ENCODE data around the gene ZNF615.
"Not testable (repeated sequence)": the region's sequence is repeated elsewhere in the genome, so short reads cannot be mapped to it uniquely, and the experiment has no call there.

DNA sequence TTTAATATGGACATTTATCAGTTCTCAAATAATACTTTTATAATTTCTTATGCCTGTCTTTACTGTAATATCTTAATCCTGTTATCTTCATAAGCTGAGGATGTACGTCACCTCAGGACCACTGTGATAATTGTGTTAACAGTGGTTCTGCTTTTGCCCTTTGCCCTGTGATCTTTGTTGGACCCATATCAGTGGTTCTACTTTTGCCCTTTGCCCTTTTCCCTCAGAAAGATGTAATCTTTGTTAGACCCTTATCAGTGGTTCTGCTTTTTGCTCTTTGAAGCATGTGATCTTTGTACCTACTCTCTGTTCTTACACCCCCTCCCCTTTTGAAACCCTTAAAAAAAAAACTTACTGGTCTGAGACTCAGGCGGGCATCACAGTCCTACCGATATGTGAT lies 48.5 kb upstream of the ZNF615 start:
- not testable (repeated sequence) for TF ChIP-seq ZIC2 (tag by site-specific recombination; IDR thresholded peaks at IDR 0.05); SP3 (tag by site-specific recombination; IDR thresholded peaks at IDR 0.05); ZNF514 (tag by site-specific recombination; IDR thresholded peaks at IDR 0.05); ZNF292 (tag by site-specific recombination; IDR thresholded peaks at IDR 0.05; ENCODE audit: borderline replicate concordance, low read depth); ZBTB8A (tag by site-specific recombination; IDR thresholded peaks at IDR 0.05)
- TF ChIP-seq, protein P1, sequence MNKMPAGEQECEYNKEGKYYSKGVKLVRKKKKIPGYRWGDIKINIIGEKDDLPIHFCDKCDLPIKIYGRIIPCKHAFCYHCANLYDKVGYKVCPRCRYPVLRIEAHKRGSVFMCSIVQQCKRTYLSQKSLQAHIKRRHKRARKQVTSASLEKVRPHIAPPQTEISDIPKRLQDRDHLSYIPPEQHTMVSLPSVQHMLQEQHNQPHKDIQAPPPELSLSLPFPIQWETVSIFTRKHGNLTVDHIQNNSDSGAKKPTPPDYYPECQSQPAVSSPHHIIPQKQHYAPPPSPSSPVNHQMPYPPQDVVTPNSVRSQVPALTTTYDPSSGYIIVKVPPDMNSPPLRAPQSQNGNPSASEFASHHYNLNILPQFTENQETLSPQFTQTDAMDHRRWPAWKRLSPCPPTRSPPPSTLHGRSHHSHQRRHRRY (tag by site-specific recombination; IDR thresholded peaks at IDR 0.05): not testable (repeated sequence)
- TF ChIP-seq, protein P2, sequence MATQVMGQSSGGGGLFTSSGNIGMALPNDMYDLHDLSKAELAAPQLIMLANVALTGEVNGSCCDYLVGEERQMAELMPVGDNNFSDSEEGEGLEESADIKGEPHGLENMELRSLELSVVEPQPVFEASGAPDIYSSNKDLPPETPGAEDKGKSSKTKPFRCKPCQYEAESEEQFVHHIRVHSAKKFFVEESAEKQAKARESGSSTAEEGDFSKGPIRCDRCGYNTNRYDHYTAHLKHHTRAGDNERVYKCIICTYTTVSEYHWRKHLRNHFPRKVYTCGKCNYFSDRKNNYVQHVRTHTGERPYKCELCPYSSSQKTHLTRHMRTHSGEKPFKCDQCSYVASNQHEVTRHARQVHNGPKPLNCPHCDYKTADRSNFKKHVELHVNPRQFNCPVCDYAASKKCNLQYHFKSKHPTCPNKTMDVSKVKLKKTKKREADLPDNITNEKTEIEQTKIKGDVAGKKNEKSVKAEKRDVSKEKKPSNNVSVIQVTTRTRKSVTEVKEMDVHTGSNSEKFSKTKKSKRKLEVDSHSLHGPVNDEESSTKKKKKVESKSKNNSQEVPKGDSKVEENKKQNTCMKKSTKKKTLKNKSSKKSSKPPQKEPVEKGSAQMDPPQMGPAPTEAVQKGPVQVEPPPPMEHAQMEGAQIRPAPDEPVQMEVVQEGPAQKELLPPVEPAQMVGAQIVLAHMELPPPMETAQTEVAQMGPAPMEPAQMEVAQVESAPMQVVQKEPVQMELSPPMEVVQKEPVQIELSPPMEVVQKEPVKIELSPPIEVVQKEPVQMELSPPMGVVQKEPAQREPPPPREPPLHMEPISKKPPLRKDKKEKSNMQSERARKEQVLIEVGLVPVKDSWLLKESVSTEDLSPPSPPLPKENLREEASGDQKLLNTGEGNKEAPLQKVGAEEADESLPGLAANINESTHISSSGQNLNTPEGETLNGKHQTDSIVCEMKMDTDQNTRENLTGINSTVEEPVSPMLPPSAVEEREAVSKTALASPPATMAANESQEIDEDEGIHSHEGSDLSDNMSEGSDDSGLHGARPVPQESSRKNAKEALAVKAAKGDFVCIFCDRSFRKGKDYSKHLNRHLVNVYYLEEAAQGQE (tag by site-specific recombination; IDR thresholded peaks at IDR 0.05): not testable (repeated sequence)

Data from HEK293 (cell line).